Measurements from ENCODE around the gene CCNJL. TPM values are rescaled to one million over a fixed set of nuclear protein-coding genes. Genes with fewer than 3 reads are reported as not detected.

Gene CCNJL
- total and polyA plus RNA-seq, 2 of the 8 experiments (the other 6 are each of a cell fraction or from before 2014, with no cell fraction given), result 34.6 to 44.7 TPM

DNA sequence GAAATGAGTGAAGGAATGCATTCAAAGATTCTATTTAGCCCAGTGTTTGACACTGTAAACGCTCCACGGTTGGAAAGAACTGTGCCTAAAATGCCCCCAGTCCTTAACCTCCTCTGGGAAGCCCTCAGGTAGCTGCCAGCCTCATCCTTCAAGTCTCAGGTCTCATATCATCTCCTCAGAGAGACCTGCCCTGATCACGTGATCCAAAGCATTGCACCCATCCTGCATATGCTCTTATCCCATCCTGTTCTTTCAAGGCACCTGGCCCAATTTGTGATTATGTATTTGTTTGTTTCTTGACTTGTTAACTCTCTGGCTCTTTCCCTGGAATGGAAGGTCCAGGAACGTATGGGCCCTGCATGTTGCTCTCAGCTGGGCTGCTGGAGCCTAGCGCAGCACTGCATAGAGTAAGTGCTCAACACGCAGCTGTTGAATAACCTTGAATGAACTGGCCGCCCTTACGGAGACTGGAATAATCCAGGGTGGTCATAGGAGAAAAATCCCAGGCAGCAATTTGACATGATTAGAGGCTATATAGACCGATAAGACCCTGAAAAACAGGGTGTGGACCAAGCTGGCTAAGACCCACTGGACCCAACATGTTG lies 49.4 kb upstream of the CCNJL start:
- no peaks in the 10 kb centered on the region for H3K9me3 ChIP-seq (ENCODE audit: insufficient read depth in 2 of 2, low read depth in 1 of 2, low read length in 1 of 2)
- H3K23me2 ChIP-seq (ENCODE audit: low read depth, low read length), result no peaks in the 10 kb centered on the region
- TF ChIP-seq RAD21 (IDR thresholded peaks at IDR 0.05 in 1 of 2, conservative IDR thresholded peaks at IDR 0.05 in 1 of 2; ENCODE audit: low read depth in 2 of 2, low read length in 2 of 2), result no peak
- no peak for TF ChIP-seq TCF12 (IDR thresholded peaks at IDR 0.05; ENCODE audit: low read depth, low read length)
- no peak for TF ChIP-seq EZH2 (IDR thresholded peaks at IDR 0.05; ENCODE audit: low read depth, low read length, severe bottlenecking)
- H4K5ac ChIP-seq (ENCODE audit: insufficient read length, low read depth, low read length), result no peak overlapping the region
- H4K91ac ChIP-seq (replicated peaks; ENCODE audit: insufficient read length, low read length), result no peak overlapping the region
- WGBS, 2 experiments (ENCODE audit: extremely low coverage in 1 of 2, insufficient coverage in 1 of 2, insufficient read length in 1 of 2, insufficient replicate concordance in 2 of 2, low coverage in 1 of 2, low lambda C conversion rate in 2 of 2, missing lambda C conversion rate in 1 of 2), result 83% methylated on average over 9 of the region's 9 CpGs; no CpG with 5 or more reads in 1 of the 2 experiments
- no peaks in the 10 kb centered on the region for H4K20me1 ChIP-seq (replicated peaks in 1 of 2; ENCODE audit: control insufficient read depth in 1 of 2, insufficient read depth in 2 of 2, low read length in 2 of 2)
- no peaks in the 10 kb centered on the region for H3K36me3 ChIP-seq (ENCODE audit: control insufficient read depth in 2 of 4, insufficient read depth in 4 of 4, low read length in 3 of 4)
- H3K4me3 ChIP-seq (ENCODE audit: extremely low read depth in 1 of 4, insufficient read depth in 2 of 4, low read depth in 3 of 4, low read length in 4 of 4), result no peak overlapping the region
- no peak overlapping the region for H3K18ac ChIP-seq (ENCODE audit: extremely low read depth, low read length)
- CTCF ChIA-PET (ENCODE audit: partially characterized antibody), result interaction anchor here (0.8 to 2.2 kb wide), 3 partner anchors 10 to 33 kb away, joined by 3 to 8 read pairs (median 5); no protein-coding TSS in a partner anchor
- H2BK5ac ChIP-seq (ENCODE audit: low read depth, low read length), result no peak overlapping the region
- H3K56ac ChIP-seq (replicated peaks; ENCODE audit: insufficient read length, low read depth, low read length), result no peak overlapping the region
- H3K9ac ChIP-seq (replicated peaks in 1 of 4; ENCODE audit: extremely low read depth in 1 of 4, low read depth in 3 of 4, low read length in 3 of 4), result no peak overlapping the region
- H3K14ac ChIP-seq (ENCODE audit: insufficient read length), result no peak overlapping the region
- H3K4ac ChIP-seq (replicated peaks; ENCODE audit: insufficient read length, low read depth, low read length), result no peak overlapping the region
- H2BK12ac ChIP-seq (ENCODE audit: low read depth, low read length), result no peak overlapping the region
- H3K79me1 ChIP-seq (ENCODE audit: low read depth, low read length), result no peaks in the 10 kb centered on the region
- no peak overlapping the region for H3K27ac ChIP-seq (ENCODE audit: low read depth, low read length)
- no peak overlapping the region for H2BK120ac ChIP-seq (replicated peaks; ENCODE audit: low read depth, low read length)
- peaks cover 0 to 2% (median 1%) of the 10 kb centered on the region in 4 experiments; a peak in 5 of 7 replicates for H3K4me1 ChIP-seq (replicated peaks in 1 of 4; ENCODE audit: control insufficient read depth in 3 of 4, insufficient read depth in 4 of 4, low read length in 3 of 4)
- H2BK15ac ChIP-seq (ENCODE audit: low read length), result no peak overlapping the region
- H4K8ac ChIP-seq (ENCODE audit: extremely low read depth, insufficient read depth, low read length), result no peak overlapping the region
- H3K79me2 ChIP-seq (ENCODE audit: control insufficient read depth in 1 of 2, insufficient read depth in 2 of 2, low read length in 2 of 2), result no peaks in the 10 kb centered on the region
- FAIRE-seq, result no peak
- H3K23ac ChIP-seq (ENCODE audit: insufficient read length), result no peak overlapping the region
- no peak overlapping the region for H2AK5ac ChIP-seq (ENCODE audit: low read depth, low read length)
- H2BK20ac ChIP-seq (ENCODE audit: low read length), result no peak overlapping the region
- no peaks in the 10 kb centered on the region; a peak in 1 of 7 replicates for H3K27me3 ChIP-seq (replicated peaks in 1 of 4; ENCODE audit: control insufficient read depth in 3 of 4, extremely low read depth in 1 of 4, insufficient read depth in 3 of 4, low read length in 3 of 4)
- no peak overlapping the region for H2AFZ ChIP-seq (ENCODE audit: low read length)
- no peak for DNase-seq (ENCODE audit: low read depth in 1 of 2, low spot score in 2 of 2)
- POLR2A ChIA-PET (ENCODE audit: partially characterized antibody), result interaction anchor here (1.1 to 1.5 kb wide), 2 partner anchors 8 to 321 kb away, joined by 3 to 4 read pairs; partner anchors contain the start of gene C1QTNF2
- no peak overlapping the region for H3K4me2 ChIP-seq (ENCODE audit: insufficient read depth in 1 of 2, low read depth in 2 of 2, low read length in 2 of 2)

Measured in H1 (cell line).